H1 (cell line): Measurements from ENCODE around the gene LFNG. TPM values are rescaled to one million over a fixed set of nuclear protein-coding genes. Genes with fewer than 3 reads are reported as not detected.

ENCODE experiments used
- CTBP2 ChIP-seq: IDR thresholded peaks from 2 replicates; pipeline ENCODE4 v1.7.0; 2011; ENCODE audit warnings: borderline replicate concordance, mild to moderate bottlenecking, moderate library complexity, mixed read lengths, low read length; ENCODE audit not compliant: insufficient read depth, insufficient read length
- PHF8 ChIP-seq: fragments of 200-600 bp; sonication (generic); conservative IDR thresholded peaks from 2 replicates; pipeline ENCODE4 v1.7.1; 2012; ENCODE audit warnings: low read depth, mild to moderate bottlenecking, inconsistent platforms, low read length, moderate library complexity
- RFX5 ChIP-seq: IDR thresholded peaks from 2 replicates; pipeline ENCODE4 v1.6.1; 2011; ENCODE audit warnings: low read depth, low read length, improper control_type of control experiment, borderline replicate concordance
- SIN3A ChIP-seq, 2 experiments: IDR thresholded peaks in 1 of 2; conservative IDR thresholded peaks in 1 of 2; 2 replicates each; pipeline ENCODE4 v1.6.1; 2011 to 2012; ENCODE audit warnings: low read length in 2 of 2, improper control_type of control experiment in 1 of 2, low read depth in 1 of 2, mild to moderate bottlenecking in 1 of 2
- TAF1 ChIP-seq: IDR thresholded peaks from 2 replicates; pipeline ENCODE4 v1.6.1; 2011; ENCODE audit warnings: mild to moderate bottlenecking, low read depth, low read length
- polyA plus RNA-seq, 7 experiments: library from polyadenylated mRNA; depleted of rRNA in 3 of 7; stranded (reverse) in 5 of 7; unstranded in 2 of 7; fragments of >200 nt in 5 of 7; fragments of 200-250 nt in 2 of 7; gene quantifications; 1 replicate in 5 of 7; 2 replicates in 1 of 7; 4 replicates in 1 of 7; pipeline versions ENCODE4 v1.2.1 to v1.2.3, GENCODE V29; 2011 to 2013; ENCODE audit warnings: missing spikeins in 2 of 7, mixed read lengths in 2 of 7
- total RNA-seq: library from RNA; stranded (reverse); fragmentation: NEBNext Ultra II Directional; extraction: Animal tissue kit (Norgen Biotek cat#: 25700); gene quantifications from 2 replicates; pipeline ENCODE4 v1.2.1, GENCODE V29; 2021
- TF ChIP-seq, protein P1 (sequence below): fragments of 300-600 bp; sonication (generic); IDR thresholded peaks from 2 replicates; pipeline ENCODE4 v1.7.1; 2012; ENCODE audit warnings: low read length, moderate library complexity, mild to moderate bottlenecking, inconsistent platforms; ENCODE audit not compliant: insufficient replicate concordance
- TF ChIP-seq, protein P2 (sequence below): IDR thresholded peaks from 2 replicates; pipeline ENCODE4 v1.6.1; 2012; ENCODE audit warnings: inconsistent platforms
- TF ChIP-seq, protein P3 (sequence below): IDR thresholded peaks from 2 replicates; pipeline ENCODE4 v1.6.1; 2012; ENCODE audit warnings: inconsistent platforms

LFNG gene
- total and polyA plus RNA-seq, 2 of the 8 experiments (the other 6 are each of a cell fraction or from before 2014, with no cell fraction given): 31.6 to 35.6 TPM

DNA sequence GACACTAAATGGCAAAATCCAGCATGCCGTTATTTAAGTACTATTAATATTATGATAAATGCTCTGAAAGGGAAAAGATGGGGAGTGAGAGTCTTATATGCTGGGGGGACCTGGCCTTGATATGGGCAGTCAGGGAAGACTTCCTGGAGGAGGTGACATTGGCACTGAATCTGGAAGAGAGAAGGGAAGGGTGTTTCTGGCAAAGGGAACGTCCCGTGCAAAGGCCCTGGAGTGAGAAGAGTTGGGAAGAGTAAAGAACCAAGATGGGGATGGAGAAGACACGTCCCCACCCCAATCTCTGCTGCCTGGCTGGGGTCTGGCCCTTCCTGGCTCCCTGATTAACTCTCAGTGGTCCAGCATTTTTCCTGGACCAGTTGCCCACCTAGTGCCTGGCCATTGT is 38.4 kb upstream of the LFNG start (continued):
- TF ChIP-seq, protein P1, sequence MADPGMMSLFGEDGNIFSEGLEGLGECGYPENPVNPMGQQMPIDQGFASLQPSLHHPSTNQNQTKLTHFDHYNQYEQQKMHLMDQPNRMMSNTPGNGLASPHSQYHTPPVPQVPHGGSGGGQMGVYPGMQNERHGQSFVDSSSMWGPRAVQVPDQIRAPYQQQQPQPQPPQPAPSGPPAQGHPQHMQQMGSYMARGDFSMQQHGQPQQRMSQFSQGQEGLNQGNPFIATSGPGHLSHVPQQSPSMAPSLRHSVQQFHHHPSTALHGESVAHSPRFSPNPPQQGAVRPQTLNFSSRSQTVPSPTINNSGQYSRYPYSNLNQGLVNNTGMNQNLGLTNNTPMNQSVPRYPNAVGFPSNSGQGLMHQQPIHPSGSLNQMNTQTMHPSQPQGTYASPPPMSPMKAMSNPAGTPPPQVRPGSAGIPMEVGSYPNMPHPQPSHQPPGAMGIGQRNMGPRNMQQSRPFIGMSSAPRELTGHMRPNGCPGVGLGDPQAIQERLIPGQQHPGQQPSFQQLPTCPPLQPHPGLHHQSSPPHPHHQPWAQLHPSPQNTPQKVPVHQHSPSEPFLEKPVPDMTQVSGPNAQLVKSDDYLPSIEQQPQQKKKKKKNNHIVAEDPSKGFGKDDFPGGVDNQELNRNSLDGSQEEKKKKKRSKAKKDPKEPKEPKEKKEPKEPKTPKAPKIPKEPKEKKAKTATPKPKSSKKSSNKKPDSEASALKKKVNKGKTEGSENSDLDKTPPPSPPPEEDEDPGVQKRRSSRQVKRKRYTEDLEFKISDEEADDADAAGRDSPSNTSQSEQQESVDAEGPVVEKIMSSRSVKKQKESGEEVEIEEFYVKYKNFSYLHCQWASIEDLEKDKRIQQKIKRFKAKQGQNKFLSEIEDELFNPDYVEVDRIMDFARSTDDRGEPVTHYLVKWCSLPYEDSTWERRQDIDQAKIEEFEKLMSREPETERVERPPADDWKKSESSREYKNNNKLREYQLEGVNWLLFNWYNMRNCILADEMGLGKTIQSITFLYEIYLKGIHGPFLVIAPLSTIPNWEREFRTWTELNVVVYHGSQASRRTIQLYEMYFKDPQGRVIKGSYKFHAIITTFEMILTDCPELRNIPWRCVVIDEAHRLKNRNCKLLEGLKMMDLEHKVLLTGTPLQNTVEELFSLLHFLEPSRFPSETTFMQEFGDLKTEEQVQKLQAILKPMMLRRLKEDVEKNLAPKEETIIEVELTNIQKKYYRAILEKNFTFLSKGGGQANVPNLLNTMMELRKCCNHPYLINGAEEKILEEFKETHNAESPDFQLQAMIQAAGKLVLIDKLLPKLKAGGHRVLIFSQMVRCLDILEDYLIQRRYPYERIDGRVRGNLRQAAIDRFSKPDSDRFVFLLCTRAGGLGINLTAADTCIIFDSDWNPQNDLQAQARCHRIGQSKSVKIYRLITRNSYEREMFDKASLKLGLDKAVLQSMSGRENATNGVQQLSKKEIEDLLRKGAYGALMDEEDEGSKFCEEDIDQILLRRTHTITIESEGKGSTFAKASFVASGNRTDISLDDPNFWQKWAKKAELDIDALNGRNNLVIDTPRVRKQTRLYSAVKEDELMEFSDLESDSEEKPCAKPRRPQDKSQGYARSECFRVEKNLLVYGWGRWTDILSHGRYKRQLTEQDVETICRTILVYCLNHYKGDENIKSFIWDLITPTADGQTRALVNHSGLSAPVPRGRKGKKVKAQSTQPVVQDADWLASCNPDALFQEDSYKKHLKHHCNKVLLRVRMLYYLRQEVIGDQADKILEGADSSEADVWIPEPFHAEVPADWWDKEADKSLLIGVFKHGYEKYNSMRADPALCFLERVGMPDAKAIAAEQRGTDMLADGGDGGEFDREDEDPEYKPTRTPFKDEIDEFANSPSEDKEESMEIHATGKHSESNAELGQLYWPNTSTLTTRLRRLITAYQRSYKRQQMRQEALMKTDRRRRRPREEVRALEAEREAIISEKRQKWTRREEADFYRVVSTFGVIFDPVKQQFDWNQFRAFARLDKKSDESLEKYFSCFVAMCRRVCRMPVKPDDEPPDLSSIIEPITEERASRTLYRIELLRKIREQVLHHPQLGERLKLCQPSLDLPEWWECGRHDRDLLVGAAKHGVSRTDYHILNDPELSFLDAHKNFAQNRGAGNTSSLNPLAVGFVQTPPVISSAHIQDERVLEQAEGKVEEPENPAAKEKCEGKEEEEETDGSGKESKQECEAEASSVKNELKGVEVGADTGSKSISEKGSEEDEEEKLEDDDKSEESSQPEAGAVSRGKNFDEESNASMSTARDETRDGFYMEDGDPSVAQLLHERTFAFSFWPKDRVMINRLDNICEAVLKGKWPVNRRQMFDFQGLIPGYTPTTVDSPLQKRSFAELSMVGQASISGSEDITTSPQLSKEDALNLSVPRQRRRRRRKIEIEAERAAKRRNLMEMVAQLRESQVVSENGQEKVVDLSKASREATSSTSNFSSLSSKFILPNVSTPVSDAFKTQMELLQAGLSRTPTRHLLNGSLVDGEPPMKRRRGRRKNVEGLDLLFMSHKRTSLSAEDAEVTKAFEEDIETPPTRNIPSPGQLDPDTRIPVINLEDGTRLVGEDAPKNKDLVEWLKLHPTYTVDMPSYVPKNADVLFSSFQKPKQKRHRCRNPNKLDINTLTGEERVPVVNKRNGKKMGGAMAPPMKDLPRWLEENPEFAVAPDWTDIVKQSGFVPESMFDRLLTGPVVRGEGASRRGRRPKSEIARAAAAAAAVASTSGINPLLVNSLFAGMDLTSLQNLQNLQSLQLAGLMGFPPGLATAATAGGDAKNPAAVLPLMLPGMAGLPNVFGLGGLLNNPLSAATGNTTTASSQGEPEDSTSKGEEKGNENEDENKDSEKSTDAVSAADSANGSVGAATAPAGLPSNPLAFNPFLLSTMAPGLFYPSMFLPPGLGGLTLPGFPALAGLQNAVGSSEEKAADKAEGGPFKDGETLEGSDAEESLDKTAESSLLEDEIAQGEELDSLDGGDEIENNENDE: no peak
- no peak for TF ChIP-seq PHF8
- TF ChIP-seq TAF1: no peak
- TF ChIP-seq, protein P2, sequence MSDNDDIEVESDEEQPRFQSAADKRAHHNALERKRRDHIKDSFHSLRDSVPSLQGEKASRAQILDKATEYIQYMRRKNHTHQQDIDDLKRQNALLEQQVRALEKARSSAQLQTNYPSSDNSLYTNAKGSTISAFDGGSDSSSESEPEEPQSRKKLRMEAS: no peak
- TF ChIP-seq RFX5: no peak
- no peak for TF ChIP-seq CTBP2
- TF ChIP-seq, protein P3, sequence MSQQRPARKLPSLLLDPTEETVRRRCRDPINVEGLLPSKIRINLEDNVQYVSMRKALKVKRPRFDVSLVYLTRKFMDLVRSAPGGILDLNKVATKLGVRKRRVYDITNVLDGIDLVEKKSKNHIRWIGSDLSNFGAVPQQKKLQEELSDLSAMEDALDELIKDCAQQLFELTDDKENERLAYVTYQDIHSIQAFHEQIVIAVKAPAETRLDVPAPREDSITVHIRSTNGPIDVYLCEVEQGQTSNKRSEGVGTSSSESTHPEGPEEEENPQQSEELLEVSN: no peak
- no peak for TF ChIP-seq SIN3A (conservative IDR thresholded peaks at IDR 0.05 in 1 of 2, IDR thresholded peaks at IDR 0.05 in 1 of 2; ENCODE audit: low read depth in 1 of 2, low read length in 2 of 2)
